RWPE1 (cell line): Measurements from ENCODE around the gene EDA.

Experiments used
- CTCF ChIA-PET: fragments of 350-600 bp; sonication (Branson Sonifier 250); formaldehyde crosslinking; extraction: SDS; loops from one replicate; lab custom pipeline; 2021; lab: Yijun Ruan, JAX
- POLR2A ChIA-PET: fragments of 400-600 bp; formaldehyde crosslinking; extraction: SDS; loops from one replicate; lab custom pipeline; 2020; ENCODE audit warnings: antibody characterized with exemption; ENCODE audit not compliant: low non-redundant PET; lab: Yijun Ruan, JAX
- DNase-seq: peaks from one replicate; pipeline ENCODE4 v3.0.0; 2012; ENCODE audit warnings: low spot score
- H3K27ac ChIP-seq: fragments of 450-650 bp; 2 replicates; pipeline ENCODE4 v1.5.1; 2017
- TF ChIP-seq, protein P1 (sequence below): fragments of 450-650 bp; conservative IDR thresholded peaks from 2 replicates; pipeline ENCODE4 v1.5.1; 2017; ENCODE audit warnings: low read depth, mild to moderate bottlenecking

Gene EDA

DNA sequence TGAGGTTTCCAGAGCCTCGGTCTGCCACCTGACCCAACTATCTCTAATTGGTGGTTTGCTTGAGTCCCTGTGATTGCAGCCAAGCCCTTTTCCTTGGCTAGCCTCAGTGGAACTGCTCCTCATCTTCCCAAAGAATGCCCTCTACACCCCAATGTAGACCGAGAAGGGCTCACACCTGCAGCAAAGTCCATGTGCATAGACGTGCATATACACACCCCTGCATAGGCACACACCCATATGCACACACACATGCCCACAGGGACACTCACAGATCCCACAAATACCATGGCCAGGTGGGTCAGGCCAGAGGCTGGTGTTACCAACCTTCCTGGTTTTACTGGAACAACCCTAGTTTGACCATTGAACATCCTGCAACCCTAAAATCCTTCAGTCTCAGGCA is 433.5 kb downstream of the EDA start:
- DNase-seq = no peak
- ChIA-PET CTCF (no interaction called here), POLR2A (no interaction called here)
- no peak overlapping the region for H3K27ac ChIP-seq
- TF ChIP-seq, protein P1, sequence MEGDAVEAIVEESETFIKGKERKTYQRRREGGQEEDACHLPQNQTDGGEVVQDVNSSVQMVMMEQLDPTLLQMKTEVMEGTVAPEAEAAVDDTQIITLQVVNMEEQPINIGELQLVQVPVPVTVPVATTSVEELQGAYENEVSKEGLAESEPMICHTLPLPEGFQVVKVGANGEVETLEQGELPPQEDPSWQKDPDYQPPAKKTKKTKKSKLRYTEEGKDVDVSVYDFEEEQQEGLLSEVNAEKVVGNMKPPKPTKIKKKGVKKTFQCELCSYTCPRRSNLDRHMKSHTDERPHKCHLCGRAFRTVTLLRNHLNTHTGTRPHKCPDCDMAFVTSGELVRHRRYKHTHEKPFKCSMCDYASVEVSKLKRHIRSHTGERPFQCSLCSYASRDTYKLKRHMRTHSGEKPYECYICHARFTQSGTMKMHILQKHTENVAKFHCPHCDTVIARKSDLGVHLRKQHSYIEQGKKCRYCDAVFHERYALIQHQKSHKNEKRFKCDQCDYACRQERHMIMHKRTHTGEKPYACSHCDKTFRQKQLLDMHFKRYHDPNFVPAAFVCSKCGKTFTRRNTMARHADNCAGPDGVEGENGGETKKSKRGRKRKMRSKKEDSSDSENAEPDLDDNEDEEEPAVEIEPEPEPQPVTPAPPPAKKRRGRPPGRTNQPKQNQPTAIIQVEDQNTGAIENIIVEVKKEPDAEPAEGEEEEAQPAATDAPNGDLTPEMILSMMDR = no peak

DNA sequence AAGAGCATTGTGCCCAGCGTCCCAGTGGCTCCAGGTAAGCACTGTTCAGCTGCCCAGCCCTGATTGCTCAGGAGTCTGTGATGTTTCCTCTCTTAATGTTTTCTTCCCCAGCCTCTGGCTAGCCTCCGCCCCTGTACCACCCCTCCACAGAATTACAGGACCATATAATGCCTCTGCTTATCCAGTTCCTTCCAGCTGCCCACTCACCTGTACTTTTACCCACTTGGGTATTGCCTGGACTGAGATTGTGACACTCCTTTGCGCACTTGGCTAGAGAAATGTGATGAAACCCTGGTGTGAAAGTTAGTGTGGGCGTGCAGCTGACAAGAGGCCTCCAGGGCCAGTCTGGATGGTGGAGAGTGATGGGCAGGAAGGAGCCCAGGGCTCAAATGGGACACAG is 434.0 kb downstream of the EDA start, which contains the start of gene AWAT2:
AWAT2 (minus strand) TSS at position 14 of the 400 bp plus-strand sequence; CDS start at position 8, 6 bp downstream.
- TF ChIP-seq, protein P1 = no peak
- CTCF ChIA-PET = no interaction called here

DNA sequence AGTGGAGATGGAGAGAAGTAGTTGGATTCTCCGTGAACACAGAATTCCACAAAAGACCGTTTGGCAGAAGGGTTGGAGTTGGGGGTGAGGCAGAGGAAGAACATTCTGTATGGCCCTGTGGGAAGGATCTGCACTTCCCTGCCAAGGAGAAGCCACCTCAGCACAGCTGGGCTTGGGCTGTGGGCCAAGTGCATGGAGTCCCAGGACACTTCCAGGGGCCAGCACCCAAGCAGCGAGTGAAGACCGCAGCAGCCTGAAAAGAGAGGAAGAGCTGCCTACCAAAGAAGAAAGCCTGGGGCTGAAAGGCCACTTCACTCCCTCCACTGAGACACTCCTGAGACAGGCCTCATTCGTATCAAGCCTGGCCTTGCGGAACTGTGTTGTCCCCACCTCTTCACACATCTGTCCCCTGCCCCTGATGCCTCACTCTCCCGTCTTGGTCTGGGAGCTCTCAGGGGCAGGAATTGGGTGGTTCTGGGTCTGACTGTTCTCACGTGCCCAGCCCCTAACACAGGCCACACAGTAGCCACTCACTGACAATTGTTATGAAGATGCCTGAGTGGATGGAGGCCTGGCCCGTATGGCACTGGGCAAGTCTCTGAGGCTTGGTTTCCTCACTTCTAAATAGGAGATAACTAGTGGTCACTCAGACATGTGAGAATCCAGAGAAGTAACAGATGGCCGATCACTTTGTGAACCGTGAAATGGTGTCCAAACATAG is 437.1 kb downstream of the EDA start:
- DNase-seq = no peak
- ChIA-PET POLR2A (no interaction called here), CTCF (no interaction called here)
- no peak overlapping the region for H3K27ac ChIP-seq
- TF ChIP-seq, protein P1 = no peak

More for the DNA sequence above, 434.0 kb downstream of the EDA start, which contains the start of gene AWAT2:
- no peak within 1 kb of the TSS for H3K27ac ChIP-seq
- no peak for DNase-seq
- POLR2A ChIA-PET = no interaction called here

DNA sequence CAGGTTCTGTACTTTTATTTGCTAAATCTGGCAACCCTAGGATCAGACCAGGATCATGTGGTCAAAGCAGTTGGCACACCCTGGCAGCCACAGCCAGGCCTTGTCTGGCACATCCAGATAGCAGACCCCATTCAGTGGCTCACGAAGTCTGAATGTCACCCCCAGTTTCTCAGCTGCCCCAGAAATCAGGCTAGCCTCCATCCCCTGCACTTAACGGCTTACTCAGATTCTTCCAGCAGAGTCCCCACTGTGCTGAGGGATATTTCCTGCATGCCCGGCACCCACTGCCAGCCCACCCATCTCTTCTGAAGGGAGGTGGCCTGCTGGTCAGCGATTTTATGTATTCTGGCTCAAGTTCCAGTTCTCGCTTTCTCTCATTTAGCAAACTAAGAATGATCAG is 438.5 kb downstream of the EDA start:
- DNase-seq = no peak
- CTCF ChIA-PET = no interaction called here
- TF ChIP-seq, protein P1 = no peak
- no peak overlapping the region for H3K27ac ChIP-seq
- POLR2A ChIA-PET = no interaction called here

DNA sequence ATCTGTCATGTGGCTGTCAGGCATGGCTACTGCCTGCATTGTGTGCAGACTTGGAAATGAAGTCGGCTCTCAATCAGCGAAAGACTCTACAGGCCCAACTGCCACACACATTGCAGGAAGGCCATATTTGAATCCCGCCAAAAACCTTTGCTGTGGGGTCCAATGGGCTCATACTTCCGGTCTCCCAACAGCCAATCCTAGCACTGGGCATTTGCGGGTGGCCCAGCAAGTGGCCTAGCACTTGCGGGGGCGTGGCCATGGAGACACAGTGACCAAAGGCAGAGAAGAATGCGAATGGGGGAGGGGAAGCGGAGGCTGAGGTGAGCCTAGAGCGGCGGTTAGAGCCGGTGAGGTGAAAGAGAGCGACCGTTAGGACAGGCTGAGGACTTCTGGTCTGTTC is 446.2 kb downstream of the EDA start, which contains the start of gene OTUD6A:
OTUD6A (plus strand) TSS at position 382 of the 400 bp plus-strand sequence. CDS start 68 bp downstream, outside the sequence.
- ChIA-PET CTCF (no interaction called here), POLR2A (no interaction called here)
- TF ChIP-seq, protein P1 = no peak
- H3K27ac ChIP-seq = no peak within 1 kb of the TSS
- DNase-seq = no peak

DNA sequence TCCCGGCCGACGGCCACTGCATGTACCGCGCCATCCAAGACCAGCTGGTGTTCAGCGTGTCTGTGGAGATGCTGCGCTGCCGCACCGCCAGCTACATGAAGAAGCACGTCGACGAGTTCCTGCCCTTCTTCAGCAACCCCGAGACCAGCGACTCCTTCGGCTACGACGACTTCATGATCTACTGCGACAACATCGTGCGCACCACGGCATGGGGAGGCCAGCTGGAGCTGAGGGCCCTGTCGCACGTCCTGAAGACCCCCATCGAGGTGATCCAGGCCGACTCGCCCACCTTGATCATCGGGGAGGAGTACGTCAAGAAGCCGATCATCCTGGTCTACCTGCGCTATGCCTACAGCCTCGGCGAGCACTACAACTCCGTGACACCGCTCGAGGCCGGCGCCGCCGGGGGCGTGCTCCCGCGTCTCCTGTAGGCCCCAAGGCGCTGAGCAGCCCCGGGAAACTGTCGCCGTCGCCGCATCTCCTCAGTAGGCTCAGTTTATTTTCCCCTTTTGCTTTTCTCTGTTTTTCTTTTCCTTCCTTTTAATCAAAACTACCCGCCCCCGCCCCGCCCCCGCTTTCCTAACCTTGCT is 447.1 kb downstream of the EDA start:
- DNase-seq = no peak
- no peak overlapping the region for H3K27ac ChIP-seq
- ChIA-PET CTCF (no interaction called here), POLR2A (no interaction called here)
- TF ChIP-seq, protein P1 = no peak
